ENCODE measurements around the gene CAMK2D. TPM values are rescaled to one million over a fixed set of nuclear protein-coding genes. Genes with fewer than 3 reads are reported as not detected.
"Not testable (repeated sequence)": the region's sequence is repeated elsewhere in the genome, so short reads cannot be mapped to it uniquely, and the experiment has no call there.

Gene CAMK2D
- total RNA-seq (ENCODE audit: low replicate concordance), result 276 and 378 TPM in 2 replicates

GRCh38 chr4:113761620-113762185 is at the start of gene CAMK2D:
CAMK2D (minus strand) TSS chr4:113761738; CDS start chr4:113761068, 670 bp downstream.
- peak; percentile 86 for DNase-seq (ENCODE audit: low read depth)
- TF ChIP-seq CTCF (IDR thresholded peaks at IDR 0.05; ENCODE audit: insufficient read depth, low read length), result peak; percentile 66
- H3K4me3 ChIP-seq (ENCODE audit: low read depth, low read length), result peak within 1 kb of the TSS; percentile 97

GRCh38 chr4:113810906-113811305 is 49.4 kb upstream of the CAMK2D start:
- no peak for TF ChIP-seq CTCF (IDR thresholded peaks at IDR 0.05; ENCODE audit: insufficient read depth, low read length)
- no peak overlapping the region for H3K4me3 ChIP-seq (ENCODE audit: low read depth, low read length)
- peak; percentile 80 for DNase-seq (ENCODE audit: low read depth)

GRCh38 chr4:113809311-113809710 is 47.8 kb upstream of the CAMK2D start:
- H3K4me3 ChIP-seq (ENCODE audit: low read depth, low read length), result no peak overlapping the region
- no peak for DNase-seq (ENCODE audit: low read depth)
- no peak for TF ChIP-seq CTCF (IDR thresholded peaks at IDR 0.05; ENCODE audit: insufficient read depth, low read length)

GRCh38 chr4:113806850-113807249 is 45.3 kb upstream of the CAMK2D start:
- no peak for DNase-seq (ENCODE audit: low read depth)
- no peak overlapping the region for H3K4me3 ChIP-seq (ENCODE audit: low read depth, low read length)
- TF ChIP-seq CTCF (IDR thresholded peaks at IDR 0.05; ENCODE audit: insufficient read depth, low read length), result no peak

- DNase-seq (ENCODE audit: low read depth), result no peak
- no peak overlapping the region for H3K4me3 ChIP-seq (ENCODE audit: low read depth, low read length)
- no peak for TF ChIP-seq CTCF (IDR thresholded peaks at IDR 0.05; ENCODE audit: insufficient read depth, low read length)
These were observed 40.3 kb upstream of the CAMK2D start for GRCh38 chr4:113801882-113802281.

GRCh38 chr4:113796381-113796780 is 34.8 kb upstream of the CAMK2D start:
- not testable (repeated sequence) for H3K4me3 ChIP-seq (ENCODE audit: low read depth, low read length); DNase-seq (ENCODE audit: low read depth)

GRCh38 chr4:113790478-113790877 is 28.9 kb upstream of the CAMK2D start:
- no peak for TF ChIP-seq CTCF (IDR thresholded peaks at IDR 0.05; ENCODE audit: insufficient read depth, low read length)
- no peak overlapping the region for H3K4me3 ChIP-seq (ENCODE audit: low read depth, low read length)
- DNase-seq (ENCODE audit: low read depth), result no peak

Measured in fibroblast of the aortic adventitia (primary cell).